Melanocyte of skin (primary cell): ENCODE data around the gene PGP. TPM values are rescaled to one million over a fixed set of nuclear protein-coding genes. Genes with fewer than 3 reads are reported as not detected.

ENCODE experiments used
- total RNA-seq, 2 donors: library from RNA; depleted of rRNA; stranded (reverse); fragments of >200 nt; gene quantifications; 2 replicates each; pipeline ENCODE4 v1.2.3, GENCODE V29; 2012

The PGP gene, protein sequence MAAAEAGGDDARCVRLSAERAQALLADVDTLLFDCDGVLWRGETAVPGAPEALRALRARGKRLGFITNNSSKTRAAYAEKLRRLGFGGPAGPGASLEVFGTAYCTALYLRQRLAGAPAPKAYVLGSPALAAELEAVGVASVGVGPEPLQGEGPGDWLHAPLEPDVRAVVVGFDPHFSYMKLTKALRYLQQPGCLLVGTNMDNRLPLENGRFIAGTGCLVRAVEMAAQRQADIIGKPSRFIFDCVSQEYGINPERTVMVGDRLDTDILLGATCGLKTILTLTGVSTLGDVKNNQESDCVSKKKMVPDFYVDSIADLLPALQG
- 10 to 100 TPM; 28.9 to 40.6 TPM for total RNA-seq

GRCh38 chr16:2214719-2214968, at the start of gene PGP:
TSS of gene PGP (minus strand) at chr16:2214840. CDS start at chr16:2214777, 63 bp downstream.

DNA sequence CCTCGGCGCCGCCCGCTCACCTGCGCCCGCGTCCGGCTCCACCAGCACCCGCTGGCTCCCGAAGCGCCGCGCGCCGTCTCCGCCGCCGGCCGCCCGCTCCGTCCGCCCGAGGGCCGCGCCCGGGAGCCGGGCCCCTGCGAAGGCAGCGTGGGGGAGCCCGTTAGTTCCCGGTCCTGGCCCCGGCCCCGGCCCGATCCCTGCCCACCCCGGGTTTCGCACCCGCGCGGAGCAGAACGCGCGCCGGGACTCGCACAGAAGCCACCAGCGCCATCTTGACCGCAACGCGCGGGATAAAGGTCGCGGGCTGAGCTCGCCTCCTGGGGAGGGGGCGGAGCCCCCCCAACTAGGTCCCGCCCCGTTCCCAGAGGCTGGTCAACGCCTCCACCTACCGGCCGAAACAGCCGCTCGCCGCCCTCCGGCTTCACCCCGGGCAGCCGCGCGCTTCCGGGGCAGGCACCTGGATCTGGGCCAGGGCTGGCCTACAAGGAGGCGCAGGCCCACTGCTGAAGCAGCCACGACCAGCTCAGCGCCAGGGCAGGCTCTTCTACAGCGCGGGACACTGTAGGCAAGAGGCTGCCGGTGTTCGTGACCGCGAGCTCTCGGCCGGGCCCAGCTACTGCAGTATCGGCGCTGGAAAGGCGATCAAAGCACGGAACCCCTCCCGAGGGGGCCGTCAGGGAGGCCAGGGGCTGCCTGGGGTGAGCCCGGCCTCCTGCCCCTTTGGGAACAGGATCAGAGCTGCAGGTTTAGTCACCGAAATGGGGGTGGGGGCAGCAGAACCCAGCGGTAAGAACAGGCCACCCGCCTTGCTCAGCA, 36.9 kb upstream of the PGP start, which contains the start of gene ECI1:
Gene ECI1, minus strand, starts transcription at position 292 of the 816 bp plus-strand sequence. Its CDS starts 21 bp downstream, at position 271.

GRCh38 chr16:2236337-2237101, 21.9 kb upstream of the PGP start, which contains the start of gene DNASE1L2:
TSS of gene DNASE1L2 (plus strand) at chr16:2236444. CDS start at chr16:2236817, 373 bp downstream.

GRCh38 chr16:2223221-2223941, 8.7 kb upstream of the PGP start, which contains the start of gene E4F1:
TSS of gene E4F1 (plus strand) at chr16:2223591. CDS start at chr16:2223614, 23 bp downstream.

DNA sequence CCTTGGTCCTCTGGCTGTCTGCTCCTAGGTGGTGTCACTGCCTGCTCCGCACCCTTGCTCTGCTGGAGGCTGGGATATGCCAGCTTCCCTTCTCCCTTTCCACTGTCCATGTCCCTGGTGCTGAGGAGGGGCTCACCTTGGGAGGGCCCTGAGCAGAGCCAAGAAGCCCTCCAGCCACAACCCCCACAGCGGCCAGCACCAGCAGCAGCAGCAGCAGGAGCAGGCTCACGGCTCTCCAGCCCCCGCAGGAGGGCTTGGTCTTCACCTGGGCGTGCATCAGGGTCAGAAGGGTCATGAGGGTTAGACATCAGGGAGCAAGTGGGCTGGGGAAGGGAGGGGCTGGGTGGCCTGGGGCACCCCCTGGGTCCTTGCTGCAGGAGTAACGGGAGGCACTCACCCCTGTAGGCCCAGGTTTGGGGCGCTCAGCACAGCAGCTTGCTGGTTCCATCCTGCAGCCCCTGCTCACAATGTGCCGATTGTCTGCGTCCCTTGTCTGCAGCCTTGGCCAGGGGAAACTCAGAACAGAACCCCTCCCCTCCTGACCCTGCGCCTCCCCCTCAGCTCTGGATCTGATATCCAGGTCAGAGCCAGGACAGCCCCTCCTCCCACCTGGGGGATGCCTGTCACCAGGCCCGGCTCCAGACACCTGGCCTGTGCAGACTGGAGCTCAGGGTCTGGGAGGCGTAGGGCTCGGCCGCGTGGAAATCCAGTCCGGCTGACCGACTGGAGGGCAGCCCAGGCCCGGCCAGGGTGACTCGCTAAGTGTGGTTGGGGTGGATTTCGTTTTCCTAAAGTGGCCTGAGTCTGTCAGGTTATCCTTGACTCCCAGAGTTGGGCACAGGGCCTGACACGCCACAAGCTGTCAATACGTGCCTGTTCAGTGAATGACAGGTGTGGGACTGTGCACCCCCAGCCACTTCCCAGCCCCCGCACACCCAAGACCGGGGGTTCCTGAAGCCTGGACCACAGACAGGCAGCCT, 4.0 kb downstream of the PGP start, which contains the start of gene BRICD5:
Gene BRICD5, minus strand, starts transcription at position 478 of the 980 bp plus-strand sequence. Its CDS starts 30 bp downstream, at position 448.

GRCh38 chr16:2205104-2205966, 9.3 kb downstream of the PGP start, which contains the start of gene MLST8:
TSS of gene MLST8 (plus strand) at chr16:2205454. CDS start at chr16:2206086, 632 bp downstream.

GRCh38 chr16:2196162-2196980, 18.3 kb downstream of the PGP start, which contains the start of gene CASKIN1:
TSS of gene CASKIN1 (minus strand) at chr16:2196605. CDS start at chr16:2196432, 173 bp downstream.

Other genes starting within 250 kb of the PGP start
- gene RNF151, start 248.0 kb downstream of the PGP start, total RNA-seq: not detected
- gene TBL3, start 242.8 kb downstream of the PGP start, total RNA-seq: 10 to 100 TPM; 27.5 to 45.0 TPM
- under 1 TPM in 1 of 2 donors, not detected in 1; 0.34 TPM for gene NOXO1, start 233.4 kb downstream of the PGP start, total RNA-seq
- 10 to 100 TPM in 1 of 2 donors, 1 to 10 TPM in 1; 9.6 to 13.3 TPM for gene GFER, start 230.6 kb downstream of the PGP start, total RNA-seq
- gene SYNGR3, start 224.9 kb downstream of the PGP start, total RNA-seq: under 1 TPM in 1 of 2 donors, not detected in 1; 0.69 TPM
- gene ZNF598, start 205.0 kb downstream of the PGP start, total RNA-seq: 10 to 100 TPM; 26.6 to 29.6 TPM
- under 1 TPM in 1 of 2 donors, not detected in 1; 0.33 TPM for gene NPW, start 195.1 kb downstream of the PGP start, total RNA-seq
- 1 to 10 TPM; 4.1 to 9.7 TPM for gene NHERF2, start 187.9 kb downstream of the PGP start, total RNA-seq
- 10 to 100 TPM; 20.0 to 45.3 TPM for gene NTHL1, start 167.0 kb downstream of the PGP start, total RNA-seq
- gene TSC2, start 166.9 kb downstream of the PGP start, total RNA-seq: 10 to 100 TPM; 35.6 to 41.6 TPM
- 10 to 100 TPM; 82.6 to 94.6 TPM for gene PKD1, start 78.9 kb downstream of the PGP start, total RNA-seq
- gene RAB26, start 66.2 kb downstream of the PGP start, total RNA-seq: under 1 TPM; 0.33 to 0.69 TPM
- 10 to 100 TPM; 44.4 to 53.9 TPM for gene TRAF7, start 59.1 kb downstream of the PGP start, total RNA-seq
- gene CASKIN1, start 18.2 kb downstream of the PGP start, total RNA-seq: 1 to 10 TPM in 1 of 2 donors, under 1 TPM in 1; 0.34 to 1.7 TPM
- gene MLST8, start 9.4 kb downstream of the PGP start, total RNA-seq: 10 to 100 TPM; 28.6 to 47.6 TPM
- 1 to 10 TPM; 1.3 to 2.1 TPM for gene BRICD5, start 4.0 kb downstream of the PGP start, total RNA-seq
- gene E4F1, start 8.8 kb upstream of the PGP start, total RNA-seq: 10 to 100 TPM; 23.4 to 29.6 TPM
- under 1 TPM; under 0.01 to 0.69 TPM for gene DNASE1L2, start 21.6 kb upstream of the PGP start, total RNA-seq
- 10 to 100 TPM; 23.4 to 27.3 TPM for gene ECI1, start 36.7 kb upstream of the PGP start, total RNA-seq
- gene RNPS1, start 53.3 kb upstream of the PGP start, total RNA-seq: 100 to 1,000 TPM in 1 of 2 donors, 10 to 100 TPM in 1; 96.0 to 155 TPM
- under 1 TPM; under 0.01 to 0.69 TPM for gene ABCA3, start 125.9 kb upstream of the PGP start, total RNA-seq
- 10 to 100 TPM; 18.2 to 44.3 TPM for gene CCNF, start 214.6 kb upstream of the PGP start, total RNA-seq
- gene TEDC2, start 245.3 kb upstream of the PGP start, total RNA-seq: 10 to 100 TPM in 1 of 2 donors, 1 to 10 TPM in 1; 7.6 to 17.6 TPM